Nephron progenitor cell (in vitro differentiated cells): ENCODE results near the gene MKLN1.
"Not testable (repeated sequence)": the region's sequence is repeated elsewhere in the genome, so short reads cannot be mapped to it uniquely, and the experiment has no call there.

ENCODE experiments used
- DNase-seq: peaks from one replicate; pipeline ENCODE4 v3.0.0; 2021
- H3K27ac Mint-ChIP-seq: 2 replicates; pipeline ENCODE4 v1.8.0; 2021; ENCODE audit warnings: mild to moderate bottlenecking, moderate library complexity, mixed read lengths
- H3K27me3 Mint-ChIP-seq: 2 replicates; pipeline ENCODE4 v1.8.0; 2021; ENCODE audit warnings: mild to moderate bottlenecking, low read depth, mixed read lengths; ENCODE audit not compliant: poor library complexity
- H3K36me3 Mint-ChIP-seq: 2 replicates; pipeline ENCODE4 v1.8.0; 2021; ENCODE audit warnings: low read depth, mixed read lengths
- H3K4me1 Mint-ChIP-seq: 2 replicates; pipeline ENCODE4 v1.8.0; 2021; ENCODE audit warnings: mixed read lengths
- H3K4me3 Mint-ChIP-seq: 2 replicates; pipeline ENCODE4 v1.8.0; 2021; ENCODE audit warnings: mild to moderate bottlenecking, moderate library complexity, mixed read lengths
- H3K9me3 Mint-ChIP-seq: 2 replicates; pipeline ENCODE4 v1.8.0; 2021; ENCODE audit warnings: mild to moderate bottlenecking, moderate library complexity, mixed read lengths
- CTCF ChIP-seq: fragments of 200-600 bp; sonication (generic); IDR thresholded peaks from 2 replicates; pipeline ENCODE4 v1.5.0; 2021; ENCODE audit warnings: antibody characterized with exemption

Gene MKLN1

DNA sequence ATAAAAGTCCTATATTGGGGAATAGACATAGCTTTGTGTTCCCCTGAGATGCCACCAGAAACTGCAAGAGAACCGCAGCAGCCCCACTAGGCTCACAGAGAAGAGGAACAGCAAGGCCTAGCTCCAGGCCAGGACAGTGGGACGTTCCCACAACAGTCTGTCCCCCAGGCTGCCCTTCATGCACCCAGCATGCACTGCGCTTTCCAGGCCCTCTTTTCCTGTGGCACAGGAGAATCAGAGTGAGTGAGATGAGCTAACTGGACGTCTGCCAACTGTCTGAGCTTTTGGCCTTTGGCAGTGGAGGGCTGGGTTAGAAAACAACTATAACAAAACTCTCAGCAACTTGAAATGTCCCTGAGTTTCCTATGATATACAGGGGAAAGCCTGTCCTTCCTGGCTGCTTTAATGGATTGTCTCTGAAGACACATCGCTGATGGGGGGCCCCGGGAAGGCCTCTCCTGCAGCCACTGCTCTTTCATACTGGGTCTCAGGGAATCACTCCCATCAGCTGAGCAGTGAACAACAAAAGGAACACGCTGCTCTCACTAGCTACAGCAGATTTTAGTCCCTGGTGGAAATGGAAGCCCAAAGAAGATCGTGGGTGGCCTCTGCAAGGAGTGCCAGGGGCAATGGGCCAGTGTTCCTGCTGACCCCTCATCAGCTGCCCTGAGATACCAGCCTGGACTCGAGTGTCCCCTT, 175.3 kb downstream of the MKLN1 start:
- H3K4me1 Mint-ChIP-seq: peaks cover 24% of the 10 kb centered on the region

DNA sequence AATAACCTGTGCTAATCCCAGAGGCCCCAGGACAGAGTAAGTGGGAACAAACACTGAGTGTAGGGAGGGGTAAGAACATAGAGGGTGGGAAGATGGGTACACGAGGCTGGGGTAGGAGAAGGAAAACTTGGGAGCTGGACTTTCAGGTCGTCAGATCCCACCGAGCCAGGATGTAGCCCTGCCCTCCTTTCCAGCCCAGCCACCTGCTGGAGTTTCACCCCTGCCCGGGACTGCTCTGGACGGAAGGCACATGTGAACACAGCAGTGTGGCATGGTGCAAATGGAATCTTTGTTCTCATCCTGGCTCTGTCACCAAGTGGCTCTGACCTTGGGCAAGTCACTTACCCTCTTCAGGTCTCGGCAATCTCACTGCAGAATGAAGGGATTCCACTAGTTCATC, 176.0 kb downstream of the MKLN1 start:
- Mint-ChIP-seq H3K27ac (no peak overlapping the region), H3K4me3 (no peak overlapping the region), H3K9me3 (no peaks in the 10 kb centered on the region), H3K4me1 (peaks cover 24% of the 10 kb centered on the region), H3K27me3 (peaks cover 3% of the 10 kb centered on the region), H3K36me3 (peaks cover 16% of the 10 kb centered on the region)
- no peak for TF ChIP-seq CTCF
- no peak for DNase-seq

More for the DNA sequence above, 175.3 kb downstream of the MKLN1 start:
- Mint-ChIP-seq H3K9me3 (no peaks in the 10 kb centered on the region), H3K4me3 (no peak overlapping the region), H3K27ac (peak overlapping the region; percentile 94), H3K36me3 (peaks cover 19% of the 10 kb centered on the region), H3K27me3 (peaks cover 3% of the 10 kb centered on the region)
- no peak for DNase-seq
- no peak for TF ChIP-seq CTCF

DNA sequence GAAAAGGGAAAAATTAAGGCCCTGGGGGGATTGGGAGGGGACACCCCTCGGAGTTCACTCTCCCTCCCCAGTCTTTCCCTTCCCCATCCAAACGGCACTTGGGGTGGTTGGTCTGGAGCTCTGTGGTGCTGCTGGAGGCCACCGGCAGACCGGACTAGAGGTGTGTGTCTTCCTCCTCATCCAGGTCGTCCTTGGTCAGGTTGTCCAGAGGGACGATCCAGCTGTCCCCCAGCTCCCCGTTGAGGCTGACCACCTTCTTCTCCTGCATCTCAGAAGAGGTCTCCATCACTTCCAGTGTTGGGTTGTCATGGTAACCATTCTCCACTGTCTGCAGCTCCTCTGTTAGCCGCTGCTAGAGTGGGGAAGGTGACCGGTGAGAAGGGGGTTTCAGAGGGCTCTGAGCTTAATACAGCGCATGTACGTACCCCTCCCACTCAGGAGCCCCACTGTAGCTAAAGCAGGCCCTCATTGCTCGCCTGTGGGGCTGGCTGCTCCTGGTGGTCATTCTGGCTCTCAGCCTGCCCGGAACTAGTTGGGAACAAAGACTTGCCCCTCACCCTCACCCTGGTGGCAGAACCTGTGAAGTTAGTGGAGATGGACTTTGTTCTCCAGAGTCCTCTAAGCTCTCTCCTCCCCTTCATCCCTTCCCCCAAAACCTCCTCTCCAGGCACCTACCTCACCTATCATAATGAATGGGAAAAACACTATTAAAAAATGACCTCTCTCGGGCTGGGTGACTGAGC, 176.7 kb downstream of the MKLN1 start:
- DNase-seq: no peak
- Mint-ChIP-seq H3K9me3 (no peaks in the 10 kb centered on the region), H3K4me1 (peaks cover 24% of the 10 kb centered on the region), H3K36me3 (peaks cover 9% of the 10 kb centered on the region), H3K27me3 (peaks cover 3% of the 10 kb centered on the region), H3K27ac (peak overlapping the region; percentile 64), H3K4me3 (no peak overlapping the region)
- no peak for TF ChIP-seq CTCF

GRCh38 chr7:131505037-131505620, 177.5 kb downstream of the MKLN1 start:
- not testable (repeated sequence) for H3K36me3 Mint-ChIP-seq, H3K27me3 Mint-ChIP-seq, H3K9me3 Mint-ChIP-seq, DNase-seq, H3K4me3 Mint-ChIP-seq
- Mint-ChIP-seq H3K4me1 (peaks cover 24% of the 10 kb centered on the region), H3K27ac (peak overlapping the region; percentile 64)

DNA sequence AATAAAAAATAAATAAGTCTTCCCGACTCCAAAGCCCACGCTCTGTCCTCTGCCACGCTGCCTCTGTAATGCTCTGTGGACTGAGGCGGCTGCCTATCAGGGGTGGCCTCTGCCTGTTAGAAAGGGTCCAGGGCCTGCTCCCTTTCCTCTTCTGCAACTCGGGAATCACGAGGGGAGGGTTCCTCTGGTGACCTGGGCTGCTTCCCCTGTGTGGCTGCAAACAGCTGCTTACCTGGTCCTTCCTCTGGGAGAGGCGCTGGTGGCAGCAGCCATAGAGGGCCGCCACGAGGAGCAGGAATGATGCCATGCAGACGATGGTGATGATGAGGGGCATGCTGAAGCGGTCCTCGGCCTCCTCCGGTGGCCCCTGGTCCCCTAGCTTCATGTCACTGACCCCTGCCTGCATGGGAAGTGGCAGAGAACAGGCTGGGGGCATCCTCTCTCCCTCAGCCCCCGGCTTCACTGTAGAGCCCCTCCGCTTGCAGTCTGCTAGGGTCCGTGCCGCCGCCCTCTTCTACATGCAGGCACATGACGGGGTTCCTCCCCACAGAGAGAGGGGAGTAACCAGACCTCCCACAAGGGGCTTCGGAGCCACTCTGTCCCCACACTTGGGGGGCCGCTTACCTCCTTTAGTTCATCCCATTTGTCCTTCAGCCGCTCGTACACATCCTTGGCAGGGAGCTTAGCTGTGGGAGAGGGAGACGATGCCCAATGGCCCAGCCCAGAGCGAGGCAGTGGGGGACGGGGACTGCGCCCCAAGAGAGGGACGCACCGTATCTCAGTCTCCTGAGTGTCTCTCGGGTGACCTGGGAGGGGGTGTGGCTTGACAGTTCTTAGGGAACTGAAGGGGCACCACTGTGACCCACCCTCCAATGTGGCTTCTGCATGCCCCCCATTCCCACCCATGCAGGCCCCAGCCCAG, 178.2 kb downstream of the MKLN1 start:
- Mint-ChIP-seq H3K4me3 (no peak overlapping the region), H3K9me3 (no peaks in the 10 kb centered on the region), H3K4me1 (peaks cover 24% of the 10 kb centered on the region), H3K27ac (no peak overlapping the region), H3K27me3 (peaks cover 6% of the 10 kb centered on the region), H3K36me3 (no peaks in the 10 kb centered on the region)
- no peak for TF ChIP-seq CTCF
- no peak for DNase-seq

GRCh38 chr7:131506597-131506996, 178.9 kb downstream of the MKLN1 start:
- Mint-ChIP-seq H3K9me3 (no peaks in the 10 kb centered on the region), H3K4me1 (peaks cover 19% of the 10 kb centered on the region), H3K27ac (peak overlapping the region; percentile 12), H3K36me3 (no peaks in the 10 kb centered on the region), H3K4me3 (no peak overlapping the region), H3K27me3 (peaks cover 6% of the 10 kb centered on the region)
- no peak for TF ChIP-seq CTCF
- no peak for DNase-seq
